ENCODE results near the gene UGT8. TPM values are rescaled to one million over a fixed set of nuclear protein-coding genes. Genes with fewer than 3 reads are reported as not detected.

UGT8 gene
- total RNA-seq, 1 donor from 2014 or later, result 14.2 TPM

DNA sequence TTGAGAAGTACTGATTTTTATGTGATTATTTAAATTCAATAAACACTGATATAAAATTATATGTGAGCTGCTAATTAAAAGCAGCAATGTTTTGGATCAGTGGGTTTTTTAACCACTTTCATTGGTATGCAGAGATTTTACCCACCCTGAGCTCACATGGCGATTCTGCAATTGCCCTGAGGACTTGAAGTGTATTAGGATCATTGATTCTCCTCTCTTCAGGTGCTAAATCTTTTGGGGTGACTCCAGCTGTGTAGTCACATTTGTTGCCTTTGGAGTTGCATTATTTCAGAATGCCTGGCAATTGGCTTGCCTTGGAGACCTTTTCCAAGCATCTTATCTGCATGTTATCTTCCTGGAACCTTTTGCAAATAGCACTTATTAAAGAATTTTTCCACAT, 51.3 kb downstream of the UGT8 start:
- no peaks in the 10 kb centered on the region for H3K36me3 Mint-ChIP-seq
- no peak for DNase-seq (ENCODE audit: extremely low spot score, unreplicated experiment)
- H3K4me3 Mint-ChIP-seq, result no peak overlapping the region
- H3K9me3 Mint-ChIP-seq, result peaks cover 5% of the 10 kb centered on the region
- no peaks in the 10 kb centered on the region for H3K27me3 Mint-ChIP-seq
- H3K27ac Mint-ChIP-seq, result no peak overlapping the region
- H3K4me1 Mint-ChIP-seq (ENCODE audit: unreplicated experiment), result peaks cover 6% of the 10 kb centered on the region
- no peak for TF ChIP-seq CTCF (conservative IDR thresholded peaks at IDR 0.05)

- TF ChIP-seq CTCF (conservative IDR thresholded peaks at IDR 0.05), result no peak
- H3K4me3 Mint-ChIP-seq, result no peak overlapping the region
- H3K27ac Mint-ChIP-seq, result no peak overlapping the region
- H3K36me3 Mint-ChIP-seq, result no peaks in the 10 kb centered on the region
- H3K27me3 Mint-ChIP-seq, result no peaks in the 10 kb centered on the region
- H3K4me1 Mint-ChIP-seq (ENCODE audit: unreplicated experiment), result peaks cover 6% of the 10 kb centered on the region
- peaks cover 5% of the 10 kb centered on the region for H3K9me3 Mint-ChIP-seq
- DNase-seq (ENCODE audit: extremely low spot score, unreplicated experiment), result no peak
These were observed 55.1 kb downstream of the UGT8 start for GRCh38 chr4:114653675-114654074.

GRCh38 chr4:114654592-114654991, 56.0 kb downstream of the UGT8 start:
- no peaks in the 10 kb centered on the region for H3K36me3 Mint-ChIP-seq
- H3K27ac Mint-ChIP-seq, result no peak overlapping the region
- H3K9me3 Mint-ChIP-seq, result peaks cover 5% of the 10 kb centered on the region
- H3K27me3 Mint-ChIP-seq, result no peaks in the 10 kb centered on the region
- H3K4me3 Mint-ChIP-seq, result no peak overlapping the region
- peaks cover 6% of the 10 kb centered on the region for H3K4me1 Mint-ChIP-seq (ENCODE audit: unreplicated experiment)
- no peak for TF ChIP-seq CTCF (conservative IDR thresholded peaks at IDR 0.05)
- DNase-seq (ENCODE audit: extremely low spot score, unreplicated experiment), result no peak

DNA sequence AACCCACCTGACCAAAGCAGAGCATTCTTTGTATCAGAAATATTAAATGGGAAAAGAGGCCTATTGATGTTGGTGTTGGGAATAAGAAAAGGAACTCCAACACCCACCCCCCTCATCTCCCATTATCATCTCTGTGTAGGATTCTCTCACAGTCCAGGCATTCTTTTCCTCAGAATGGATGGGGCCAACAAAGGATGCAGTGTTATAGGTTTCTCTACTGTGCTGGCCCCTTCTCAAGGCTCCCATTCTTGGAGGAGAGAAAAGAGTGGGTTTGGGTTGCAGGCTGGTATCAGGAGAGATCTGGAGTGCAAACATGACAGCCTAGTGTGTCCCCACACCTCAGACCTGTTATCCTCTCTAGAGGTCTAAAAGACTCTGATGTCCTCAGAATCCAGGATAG, 59.6 kb downstream of the UGT8 start:
- Mint-ChIP-seq H3K9me3 (no peaks in the 10 kb centered on the region), H3K4me3 (no peak overlapping the region), H3K4me1 (ENCODE audit: unreplicated experiment) (no peaks in the 10 kb centered on the region), H3K36me3 (no peaks in the 10 kb centered on the region), H3K27me3 (no peaks in the 10 kb centered on the region), H3K27ac (no peak overlapping the region)
- no peak for DNase-seq (ENCODE audit: extremely low spot score, unreplicated experiment)
- TF ChIP-seq CTCF (conservative IDR thresholded peaks at IDR 0.05), result no peak

DNA sequence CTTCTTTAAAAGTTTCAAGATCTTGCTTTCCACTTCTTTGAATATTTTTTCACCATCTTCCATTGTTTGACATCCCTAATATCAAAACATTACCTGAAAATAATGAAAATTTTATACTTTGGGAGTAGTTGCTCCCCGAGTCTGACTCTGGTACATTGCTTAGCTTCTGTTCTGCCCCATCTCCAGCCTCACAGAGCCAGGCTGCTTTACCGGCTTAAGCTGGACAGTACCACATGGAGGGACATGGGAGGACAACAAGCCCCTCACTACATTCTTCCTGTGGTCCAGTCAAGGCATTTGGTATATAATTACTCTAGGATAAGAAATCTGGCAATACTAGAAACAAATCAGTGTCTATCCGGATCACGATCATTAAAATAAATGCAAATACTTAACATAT, 60.2 kb downstream of the UGT8 start:
- DNase-seq (ENCODE audit: extremely low spot score, unreplicated experiment), result no peak
- no peaks in the 10 kb centered on the region for H3K4me1 Mint-ChIP-seq (ENCODE audit: unreplicated experiment)
- TF ChIP-seq CTCF (conservative IDR thresholded peaks at IDR 0.05), result no peak
- no peak overlapping the region for H3K27ac Mint-ChIP-seq
- H3K9me3 Mint-ChIP-seq, result no peaks in the 10 kb centered on the region
- H3K36me3 Mint-ChIP-seq, result no peaks in the 10 kb centered on the region
- H3K4me3 Mint-ChIP-seq, result no peak overlapping the region
- no peaks in the 10 kb centered on the region for H3K27me3 Mint-ChIP-seq

- peak; percentile 92 for TF ChIP-seq CTCF (conservative IDR thresholded peaks at IDR 0.05)
- Mint-ChIP-seq H3K4me1 (ENCODE audit: unreplicated experiment) (no peaks in the 10 kb centered on the region), H3K27me3 (no peaks in the 10 kb centered on the region), H3K9me3 (no peaks in the 10 kb centered on the region), H3K4me3 (no peak overlapping the region), H3K36me3 (no peaks in the 10 kb centered on the region), H3K27ac (no peak overlapping the region)
- DNase-seq (ENCODE audit: extremely low spot score, unreplicated experiment), result no peak
These were observed 60.9 kb downstream of the UGT8 start for GRCh38 chr4:114659386-114660008.

All from type B pancreatic cell (in vitro differentiated cells).